PFSK-1 (cell line): ENCODE results near the gene QDPR.

ENCODE experiments used
- POLR2AphosphoS5 ChIP-seq: IDR thresholded peaks from 2 replicates; pipeline ENCODE4 v1.6.1; 2012; ENCODE audit warnings: low read depth, mild to moderate bottlenecking, control low read depth, low read length, moderate library complexity
- REST ChIP-seq, 2 experiments: IDR thresholded peaks; 2 replicates each; pipeline versions ENCODE4 v1.6.1 to v1.8.0; 2011 to 2012; ENCODE audit warnings: low read depth in 2 of 2, low read length in 2 of 2, control low read depth in 1 of 2, inconsistent platforms in 1 of 2, mild to moderate bottlenecking in 1 of 2, moderate library complexity in 1 of 2; ENCODE audit not compliant: insufficient read depth in 1 of 2
- TAF1 ChIP-seq: IDR thresholded peaks from 2 replicates; pipeline ENCODE4 v1.6.1; 2012; ENCODE audit warnings: low read length, control low read depth, borderline replicate concordance; ENCODE audit not compliant: insufficient read depth

GRCh38 chr4:17511509-17511949 is 361 bp downstream of the QDPR start:
- TF ChIP-seq TAF1 (no peak), POLR2AphosphoS5 (no peak), REST (IDR thresholded peaks at IDR 0.05; ENCODE audit: insufficient read depth in 1 of 2, low read depth in 2 of 2, low read length in 2 of 2) (no peak)
